ENCODE measurements around the gene SMG7. TPM values are rescaled to one million over a fixed set of nuclear protein-coding genes. Genes with fewer than 3 reads are reported as not detected.

Gene SMG7
- total RNA-seq, 2 donors from 2014 or later = 60.9 to 92.8 TPM

DNA sequence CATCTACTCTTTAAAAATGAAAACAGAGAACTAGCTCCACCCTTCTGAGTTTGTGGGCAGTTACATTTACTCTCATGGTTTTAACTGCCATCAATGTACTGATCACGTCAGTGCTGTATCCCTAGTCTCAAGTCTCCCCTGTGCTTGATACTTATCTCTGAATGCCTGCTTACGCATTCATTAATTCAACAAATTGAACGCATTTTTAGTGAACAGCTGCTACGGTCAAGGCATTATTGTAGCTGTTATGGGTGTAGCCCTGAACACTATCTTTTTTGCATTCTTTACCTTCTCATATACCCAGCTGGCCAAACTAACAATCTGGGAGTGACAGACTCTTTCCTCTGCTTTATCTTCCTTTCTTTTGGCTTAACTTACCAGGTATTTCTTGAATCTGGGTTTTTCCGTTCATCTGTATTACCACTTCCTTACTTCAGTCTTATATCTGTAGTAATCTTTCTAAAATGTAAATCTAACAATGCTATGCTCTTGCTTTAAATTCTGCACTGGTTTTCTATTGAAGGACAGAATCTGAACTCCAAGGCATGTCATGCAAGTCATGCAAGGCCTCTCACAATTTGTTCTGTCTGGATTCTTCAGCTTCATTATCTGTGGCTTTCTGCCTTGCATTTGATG, 33.3 kb downstream of the SMG7 start:
- TF ChIP-seq, protein P1, sequence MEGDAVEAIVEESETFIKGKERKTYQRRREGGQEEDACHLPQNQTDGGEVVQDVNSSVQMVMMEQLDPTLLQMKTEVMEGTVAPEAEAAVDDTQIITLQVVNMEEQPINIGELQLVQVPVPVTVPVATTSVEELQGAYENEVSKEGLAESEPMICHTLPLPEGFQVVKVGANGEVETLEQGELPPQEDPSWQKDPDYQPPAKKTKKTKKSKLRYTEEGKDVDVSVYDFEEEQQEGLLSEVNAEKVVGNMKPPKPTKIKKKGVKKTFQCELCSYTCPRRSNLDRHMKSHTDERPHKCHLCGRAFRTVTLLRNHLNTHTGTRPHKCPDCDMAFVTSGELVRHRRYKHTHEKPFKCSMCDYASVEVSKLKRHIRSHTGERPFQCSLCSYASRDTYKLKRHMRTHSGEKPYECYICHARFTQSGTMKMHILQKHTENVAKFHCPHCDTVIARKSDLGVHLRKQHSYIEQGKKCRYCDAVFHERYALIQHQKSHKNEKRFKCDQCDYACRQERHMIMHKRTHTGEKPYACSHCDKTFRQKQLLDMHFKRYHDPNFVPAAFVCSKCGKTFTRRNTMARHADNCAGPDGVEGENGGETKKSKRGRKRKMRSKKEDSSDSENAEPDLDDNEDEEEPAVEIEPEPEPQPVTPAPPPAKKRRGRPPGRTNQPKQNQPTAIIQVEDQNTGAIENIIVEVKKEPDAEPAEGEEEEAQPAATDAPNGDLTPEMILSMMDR (IDR thresholded peaks at IDR 0.05) = no peak
- TF ChIP-seq POLR2AphosphoS5 (IDR thresholded peaks at IDR 0.05) (no peak), POLR2A (IDR thresholded peaks at IDR 0.05) (no peak)
- Histone ChIP-seq H3K4me3 (no peak overlapping the region), H3K9me3 (no peaks in the 10 kb centered on the region), H3K27me3 (replicated peaks; ENCODE audit: insufficient read depth) (no peaks in the 10 kb centered on the region), H3K27ac (no peak overlapping the region), H3K36me3 (no peaks in the 10 kb centered on the region), H3K4me1 (replicated peaks) (no peaks in the 10 kb centered on the region)
- intact Hi-C loops (cut with DNase I) = no loop called here
- 94% methylated on average over 5 of the region's 5 CpGs for WGBS
- DNase-seq (ENCODE audit: low spot score) = no peak

GRCh38 chr1:183506561-183506960, 34.3 kb downstream of the SMG7 start:
- Histone ChIP-seq H3K27me3 (replicated peaks; ENCODE audit: insufficient read depth) (no peaks in the 10 kb centered on the region), H3K4me3 (no peak overlapping the region), H3K9me3 (no peaks in the 10 kb centered on the region), H3K36me3 (no peaks in the 10 kb centered on the region), H3K4me1 (replicated peaks) (no peaks in the 10 kb centered on the region), H3K27ac (no peak overlapping the region)
- no peak for DNase-seq (ENCODE audit: low spot score)
- intact Hi-C loops (cut with DNase I) = no loop called here
- WGBS = 86% methylated on average over 4 of the region's 4 CpGs
- TF ChIP-seq, protein P1 (IDR thresholded peaks at IDR 0.05) = no peak
- TF ChIP-seq POLR2AphosphoS5 (IDR thresholded peaks at IDR 0.05) (no peak), POLR2A (IDR thresholded peaks at IDR 0.05) (no peak)

GRCh38 chr1:183508694-183509093, 36.4 kb downstream of the SMG7 start:
- intact Hi-C loops (cut with DNase I) = no loop called here
- 73% methylated on average over 1 of the region's 1 CpG for WGBS
- no peak overlapping the region for H3K27ac ChIP-seq
- TF ChIP-seq, protein P1 (IDR thresholded peaks at IDR 0.05) = no peak
- no peak for TF ChIP-seq POLR2AphosphoS5 (IDR thresholded peaks at IDR 0.05)
- no peak for TF ChIP-seq POLR2A (IDR thresholded peaks at IDR 0.05)
- no peak for DNase-seq (ENCODE audit: low spot score)
- no peaks in the 10 kb centered on the region for H3K36me3 ChIP-seq
- no peak overlapping the region for H3K4me3 ChIP-seq
- H3K27me3 ChIP-seq (replicated peaks; ENCODE audit: insufficient read depth) = no peaks in the 10 kb centered on the region
- H3K4me1 ChIP-seq (replicated peaks) = no peaks in the 10 kb centered on the region
- no peaks in the 10 kb centered on the region for H3K9me3 ChIP-seq

DNA sequence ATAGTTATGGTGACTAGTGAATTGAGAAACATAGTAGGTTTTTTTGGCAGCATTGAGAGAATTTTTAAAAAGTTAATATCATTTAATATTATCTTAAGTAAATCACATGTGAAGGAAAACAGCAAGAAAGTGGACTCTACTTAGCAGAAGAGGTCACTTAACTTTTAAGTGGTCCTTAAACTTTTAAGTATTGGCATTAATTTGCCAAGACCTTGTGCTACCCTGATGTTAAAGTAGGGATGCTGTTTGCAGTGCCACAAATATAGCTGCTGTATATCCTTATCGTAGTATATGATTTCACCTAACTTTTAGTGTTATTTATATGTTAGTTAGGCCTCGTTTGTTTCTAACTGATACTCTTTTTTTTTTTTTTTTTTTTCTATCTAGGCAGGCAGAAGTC, 40.2 kb downstream of the SMG7 start:
- H3K27ac ChIP-seq = no peak overlapping the region
- H3K36me3 ChIP-seq = no peaks in the 10 kb centered on the region
- no peaks in the 10 kb centered on the region for H3K27me3 ChIP-seq (replicated peaks; ENCODE audit: insufficient read depth)
- TF ChIP-seq POLR2A (IDR thresholded peaks at IDR 0.05) (no peak), POLR2AphosphoS5 (IDR thresholded peaks at IDR 0.05) (no peak)
- TF ChIP-seq, protein P1 (IDR thresholded peaks at IDR 0.05) = no peak
- H3K4me3 ChIP-seq = no peak overlapping the region
- 96% methylated on average over 2 of the region's 2 CpGs for WGBS
- H3K9me3 ChIP-seq = no peaks in the 10 kb centered on the region
- no peaks in the 10 kb centered on the region for H3K4me1 ChIP-seq (replicated peaks)
- intact Hi-C loops (cut with DNase I) = no loop called here
- DNase-seq (ENCODE audit: low spot score) = no peak

DNA sequence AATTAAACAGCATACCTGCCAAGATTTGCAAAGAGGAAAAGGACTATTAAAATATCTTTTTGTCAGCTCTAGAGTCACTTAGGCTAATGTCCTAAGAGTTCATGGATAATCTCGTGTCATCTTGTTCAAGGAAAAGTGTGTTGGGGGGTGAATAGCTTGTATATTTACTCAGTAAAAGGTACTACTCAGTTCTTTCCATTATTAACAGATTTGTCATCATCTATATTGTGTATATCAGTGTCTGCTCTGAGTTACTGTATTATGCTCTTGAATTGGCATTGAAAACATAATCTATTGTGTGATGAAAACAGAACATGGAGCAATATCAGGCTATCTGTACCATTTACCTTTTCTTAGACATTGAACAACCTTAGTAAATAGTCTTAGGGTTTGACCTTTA, 41.9 kb downstream of the SMG7 start:
- H3K27ac ChIP-seq = no peak overlapping the region
- no peaks in the 10 kb centered on the region for H3K36me3 ChIP-seq
- no peaks in the 10 kb centered on the region for H3K27me3 ChIP-seq (replicated peaks; ENCODE audit: insufficient read depth)
- H3K4me3 ChIP-seq = no peak overlapping the region
- 79% methylated on average over 1 of the region's 1 CpG for WGBS
- DNase-seq (ENCODE audit: low spot score) = no peak
- no peaks in the 10 kb centered on the region for H3K4me1 ChIP-seq (replicated peaks)
- no peaks in the 10 kb centered on the region for H3K9me3 ChIP-seq
- TF ChIP-seq POLR2A (IDR thresholded peaks at IDR 0.05) (no peak), POLR2AphosphoS5 (IDR thresholded peaks at IDR 0.05) (no peak)
- TF ChIP-seq, protein P1 (IDR thresholded peaks at IDR 0.05) = no peak
- intact Hi-C loops (cut with DNase I) = no loop called here

Measured in prostate gland (tissue), 2 donors.